Osteocyte (in vitro differentiated cells): ENCODE results near the gene MLC1. TPM values are rescaled to one million over a fixed set of nuclear protein-coding genes. Genes with fewer than 3 reads are reported as not detected.

Source experiments
- DNase-seq: peaks from one replicate; pipeline ENCODE4 v3.0.0; 2021; ENCODE audit warnings: mixed read lengths; ENCODE audit not compliant: unreplicated experiment; ENCODE audit errors: extremely low spot score
- H3K27ac Mint-ChIP-seq: one replicate; pipeline ENCODE4 v1.8.0; 2021; ENCODE audit warnings: mild to moderate bottlenecking, mixed read lengths; ENCODE audit not compliant: unreplicated experiment
- H3K27me3 Mint-ChIP-seq: one replicate; pipeline ENCODE4 v1.8.0; 2021; ENCODE audit warnings: mixed read lengths; ENCODE audit not compliant: unreplicated experiment
- H3K36me3 Mint-ChIP-seq: one replicate; pipeline ENCODE4 v1.8.0; 2021; ENCODE audit warnings: mixed read lengths; ENCODE audit not compliant: unreplicated experiment
- H3K4me1 Mint-ChIP-seq: one replicate; pipeline ENCODE4 v1.8.0; 2021; ENCODE audit warnings: mixed read lengths; ENCODE audit not compliant: unreplicated experiment
- H3K4me3 Mint-ChIP-seq: one replicate; pipeline ENCODE4 v1.8.0; 2021; ENCODE audit warnings: mild to moderate bottlenecking, moderate library complexity, mixed read lengths; ENCODE audit not compliant: unreplicated experiment
- H3K9me3 Mint-ChIP-seq: one replicate; pipeline ENCODE4 v1.8.0; 2021; ENCODE audit warnings: mixed read lengths; ENCODE audit not compliant: unreplicated experiment
- CTCF ChIP-seq: fragments of 200-600 bp; sonication (generic); IDR thresholded peaks from 2 replicates; pipeline ENCODE4 v1.5.0; 2021; ENCODE audit warnings: antibody characterized with exemption, mild to moderate bottlenecking, moderate library complexity
- long read RNA-seq: library from polyadenylated mRNA; unstranded; transcript quantifications from one replicate; pipeline ENCODE4 v2.0.0, GENCODE V29; 2021
- total RNA-seq: library from RNA; stranded (reverse); gene quantifications from 2 replicates; pipeline ENCODE4 v1.2.1, GENCODE V29; 2021

MLC1 gene
- total RNA-seq, result not detected in 2 replicates
- long read RNA-seq, result 0 reads

GRCh38 chr22:50085211-50085972 lies at the start of gene MLC1:
TSS of gene MLC1 (minus strand) at chr22:50085426. CDS start at chr22:50084902, 524 bp downstream.
- DNase-seq, result no peak
- Mint-ChIP-seq H3K4me3 (no peak within 1 kb of the TSS), H3K4me1 (peaks cover 4% of the 10 kb centered on the region), H3K36me3 (no peaks in the 10 kb centered on the region), H3K27ac (no peak within 1 kb of the TSS), H3K9me3 (no peaks in the 10 kb centered on the region), H3K27me3 (peaks cover 15% of the 10 kb centered on the region)
- TF ChIP-seq CTCF, result no peak

- Mint-ChIP-seq H3K36me3 (no peaks in the 10 kb centered on the region), H3K4me3 (no peak overlapping the region), H3K4me1 (peaks cover 6% of the 10 kb centered on the region), H3K9me3 (no peaks in the 10 kb centered on the region), H3K27ac (no peak overlapping the region), H3K27me3 (peaks cover 29% of the 10 kb centered on the region)
- DNase-seq, result no peak
- no peak for TF ChIP-seq CTCF
Measured at GRCh38 chr22:50134481-50134880, 49.3 kb upstream of the MLC1 start.

GRCh38 chr22:50131894-50132293 lies 46.7 kb upstream of the MLC1 start:
- H3K4me1 Mint-ChIP-seq, result peaks cover 6% of the 10 kb centered on the region
- no peak for DNase-seq
- no peaks in the 10 kb centered on the region for H3K36me3 Mint-ChIP-seq
- H3K27me3 Mint-ChIP-seq, result peaks cover 20% of the 10 kb centered on the region
- H3K27ac Mint-ChIP-seq, result no peak overlapping the region
- H3K9me3 Mint-ChIP-seq, result no peaks in the 10 kb centered on the region
- no peak overlapping the region for H3K4me3 Mint-ChIP-seq
- no peak for TF ChIP-seq CTCF

GRCh38 chr22:50129121-50129736 lies 44.0 kb upstream of the MLC1 start:
- Mint-ChIP-seq H3K9me3 (peaks cover under 1% of the 10 kb centered on the region), H3K36me3 (no peaks in the 10 kb centered on the region), H3K27me3 (peaks cover 22% of the 10 kb centered on the region), H3K27ac (no peak overlapping the region), H3K4me3 (no peak overlapping the region), H3K4me1 (no peaks in the 10 kb centered on the region)
- no peak for DNase-seq
- TF ChIP-seq CTCF, result no peak

GRCh38 chr22:50125029-50125428 lies 39.8 kb upstream of the MLC1 start:
- no peak overlapping the region for H3K27ac Mint-ChIP-seq
- H3K4me3 Mint-ChIP-seq, result no peak overlapping the region
- no peak for TF ChIP-seq CTCF
- H3K9me3 Mint-ChIP-seq, result peaks cover 16% of the 10 kb centered on the region
- H3K36me3 Mint-ChIP-seq, result peaks cover 2% of the 10 kb centered on the region
- DNase-seq, result no peak
- no peaks in the 10 kb centered on the region for H3K4me1 Mint-ChIP-seq
- peaks cover 20% of the 10 kb centered on the region for H3K27me3 Mint-ChIP-seq
